ENCODE measurements around the gene RNPEPL1.

RNPEPL1 gene

DNA sequence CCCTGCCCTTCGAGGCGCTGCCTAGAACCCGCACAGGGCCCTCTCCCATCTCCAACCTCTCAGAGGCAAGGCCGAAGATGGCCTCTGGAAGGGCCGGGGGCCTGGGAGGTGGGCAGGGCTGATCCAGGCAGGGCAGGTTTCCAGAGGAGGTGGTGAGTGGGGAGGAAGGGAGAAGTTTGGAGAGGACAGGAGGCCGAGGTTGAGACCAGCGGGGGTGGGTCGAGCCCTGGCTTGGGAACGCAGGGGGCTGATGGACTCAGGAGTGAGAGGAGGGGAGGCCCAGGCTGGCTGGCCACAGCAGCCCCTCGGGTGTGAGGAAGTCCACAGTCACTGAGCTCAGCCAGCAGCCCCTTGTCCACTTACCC, 28.8 kb downstream of the RNPEPL1 start:
- TF ChIP-seq FOXP2 (optimal IDR thresholded peaks at IDR 0.05; ENCODE audit: control extremely low read depth, extremely low read length, insufficient read depth) (no peak), POLR2AphosphoS5 (IDR thresholded peaks at IDR 0.05; ENCODE audit: borderline replicate concordance, low read depth, low read length) (no peak), EZH2 (IDR thresholded peaks at IDR 0.05) (no peak)
- no peak overlapping the region for H3K9ac ChIP-seq (ENCODE audit: insufficient read length)
- H3K27ac ChIP-seq, result no peak overlapping the region
- no peak overlapping the region for H3K4me3 ChIP-seq
- no peaks in the 10 kb centered on the region for H3K9me3 ChIP-seq (ENCODE audit: low read depth, low read length)
- no peaks in the 10 kb centered on the region; the same call in 1 of the 2 replicates for H3K36me3 ChIP-seq (ENCODE audit: insufficient read depth, low read length)
- DNase-seq (ENCODE audit: low read depth, low spot score), result no peak

DNA sequence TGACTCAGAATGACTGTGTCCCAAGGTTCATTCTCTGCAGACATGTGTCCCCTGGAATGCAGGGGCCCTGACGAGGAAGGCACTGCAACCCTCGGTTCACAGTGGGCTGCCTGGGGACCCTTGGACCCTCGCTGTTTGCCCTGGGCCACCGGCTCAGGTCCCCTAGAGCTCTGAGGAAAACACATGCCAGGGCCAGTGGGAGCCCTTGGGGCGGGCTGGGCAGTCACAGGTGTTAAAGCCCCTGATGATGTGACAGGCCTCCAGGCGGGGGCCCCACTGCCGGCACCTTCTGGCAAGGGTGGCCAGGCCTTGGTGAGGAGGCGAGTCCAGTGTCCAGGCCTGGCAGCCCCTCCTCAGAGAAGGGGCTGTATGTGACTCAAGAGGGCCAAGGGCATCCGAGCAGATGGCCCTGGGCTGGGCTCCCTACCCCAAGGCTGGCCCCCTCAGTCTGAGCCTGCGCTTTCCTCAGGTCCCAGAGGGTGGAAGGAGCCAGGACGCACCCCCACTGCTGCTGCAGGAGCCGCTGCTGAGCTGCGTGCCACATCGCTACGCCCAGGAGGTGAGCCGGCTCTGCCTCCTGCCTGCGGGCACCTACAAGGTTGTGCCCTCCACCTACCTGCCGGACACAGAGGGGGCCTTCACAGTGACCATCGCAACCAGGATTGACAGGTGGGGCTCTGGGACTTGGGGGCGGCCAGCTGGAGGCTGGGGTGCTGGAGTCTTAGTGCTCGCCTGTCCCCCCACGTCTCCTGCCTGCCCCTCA, 29.3 kb downstream of the RNPEPL1 start:
- DNase-seq (ENCODE audit: low read depth, low spot score), result no peak
- Histone ChIP-seq H3K9me3 (ENCODE audit: low read depth, low read length) (no peaks in the 10 kb centered on the region), H3K4me3 (no peak overlapping the region), H3K36me3 (ENCODE audit: insufficient read depth, low read length) (no peaks in the 10 kb centered on the region; the same call in 1 of the 2 replicates), H3K27ac (no peak overlapping the region), H3K9ac (ENCODE audit: insufficient read length) (no peak overlapping the region)
- TF ChIP-seq FOXP2 (optimal IDR thresholded peaks at IDR 0.05; ENCODE audit: control extremely low read depth, extremely low read length, insufficient read depth) (no peak), EZH2 (IDR thresholded peaks at IDR 0.05) (no peak), POLR2AphosphoS5 (IDR thresholded peaks at IDR 0.05; ENCODE audit: borderline replicate concordance, low read depth, low read length) (no peak)

DNA sequence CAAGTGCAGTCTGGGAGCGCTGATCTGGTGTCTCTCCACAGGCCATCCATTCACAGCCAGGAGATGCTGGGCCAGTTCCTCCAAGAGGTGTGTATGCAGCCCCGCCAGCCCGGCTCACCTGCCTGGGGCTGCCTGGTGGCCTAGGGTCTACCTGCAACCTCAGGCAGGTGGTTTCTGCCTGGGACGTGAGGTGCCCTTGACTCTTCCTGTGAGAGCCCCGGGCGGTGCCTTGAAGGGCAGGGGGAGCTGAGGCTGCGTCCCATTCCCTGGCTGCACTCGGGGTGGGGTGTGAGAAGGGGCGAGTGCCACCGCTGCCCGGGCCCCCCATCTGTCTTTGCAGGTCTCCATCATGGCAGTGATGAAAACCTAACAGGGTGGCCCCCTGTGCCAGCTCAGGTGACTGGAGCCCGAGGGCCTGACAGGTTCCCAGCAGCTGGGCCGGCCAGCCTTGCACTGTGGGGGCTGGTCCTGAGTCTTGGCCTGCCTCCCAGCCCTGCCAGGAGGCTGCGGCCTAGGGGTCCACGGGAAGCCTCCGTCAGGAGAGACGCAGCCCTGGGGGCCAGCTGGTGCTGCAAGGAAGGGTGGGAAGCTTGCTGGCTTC, 30.1 kb downstream of the RNPEPL1 start:
- Histone ChIP-seq H3K4me3 (no peak overlapping the region), H3K27ac (no peak overlapping the region), H3K9me3 (ENCODE audit: low read depth, low read length) (no peaks in the 10 kb centered on the region), H3K9ac (ENCODE audit: insufficient read length) (no peak overlapping the region), H3K36me3 (ENCODE audit: insufficient read depth, low read length) (no peaks in the 10 kb centered on the region)
- no peak for DNase-seq (ENCODE audit: low read depth, low spot score)
- no peak for TF ChIP-seq FOXP2 (optimal IDR thresholded peaks at IDR 0.05; ENCODE audit: control extremely low read depth, extremely low read length, insufficient read depth)
- TF ChIP-seq EZH2 (IDR thresholded peaks at IDR 0.05), result no peak
- TF ChIP-seq POLR2AphosphoS5 (IDR thresholded peaks at IDR 0.05; ENCODE audit: borderline replicate concordance, low read depth, low read length), result no peak

DNA sequence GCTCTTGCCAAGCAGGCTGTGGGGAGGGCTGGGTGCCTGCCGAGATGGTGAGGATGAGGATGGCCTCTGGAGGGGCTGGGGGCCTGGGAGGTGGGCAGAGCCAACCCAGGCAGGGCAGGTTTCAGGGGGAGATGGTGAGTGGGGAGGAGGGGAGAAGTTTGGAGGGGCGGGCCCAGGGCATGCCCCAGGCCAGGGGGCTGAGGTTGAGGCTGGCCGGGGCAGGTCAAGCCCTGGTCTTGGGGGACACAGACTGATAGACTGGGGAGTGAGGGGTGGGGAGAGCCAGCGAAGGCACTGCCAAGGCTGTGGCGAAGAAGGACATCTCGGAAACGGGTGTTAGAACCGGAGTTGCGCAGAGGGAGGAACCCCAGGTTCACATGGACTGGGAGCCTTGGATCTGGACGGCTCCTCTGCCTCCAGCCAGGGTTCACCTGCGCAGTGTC, 30.9 kb downstream of the RNPEPL1 start:
- Histone ChIP-seq H3K9ac (ENCODE audit: insufficient read length) (no peak overlapping the region), H3K4me3 (no peak overlapping the region), H3K9me3 (ENCODE audit: low read depth, low read length) (no peaks in the 10 kb centered on the region), H3K27ac (no peak overlapping the region), H3K36me3 (ENCODE audit: insufficient read depth, low read length) (no peaks in the 10 kb centered on the region)
- TF ChIP-seq EZH2 (IDR thresholded peaks at IDR 0.05) (no peak), FOXP2 (optimal IDR thresholded peaks at IDR 0.05; ENCODE audit: control extremely low read depth, extremely low read length, insufficient read depth) (no peak), POLR2AphosphoS5 (IDR thresholded peaks at IDR 0.05; ENCODE audit: borderline replicate concordance, low read depth, low read length) (no peak)
- no peak for DNase-seq (ENCODE audit: low read depth, low spot score)

DNA sequence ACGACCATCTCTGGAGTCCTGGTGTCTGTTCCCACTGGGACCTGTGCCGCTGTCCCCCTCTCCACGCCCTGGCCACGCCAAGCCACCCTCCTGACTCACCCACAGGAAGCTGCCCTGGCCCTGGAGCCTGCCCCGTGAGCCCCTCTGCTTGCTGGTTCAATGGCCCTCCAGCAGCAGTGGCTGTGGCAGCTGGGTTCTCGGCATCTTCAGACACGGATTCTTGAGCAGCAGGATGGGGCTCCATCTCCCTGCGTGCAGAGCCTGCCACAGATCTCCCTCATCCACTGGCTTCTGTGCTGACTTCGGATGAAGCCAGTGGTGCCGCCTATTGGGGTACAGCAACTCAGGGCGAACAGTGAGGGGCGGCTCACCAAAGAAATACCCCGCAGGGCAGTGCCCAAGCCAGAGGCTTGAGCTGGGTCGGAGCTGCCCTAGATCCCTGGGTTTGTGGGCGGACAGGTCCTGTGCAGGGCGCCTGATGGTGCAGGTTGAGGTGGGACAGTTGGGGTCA, 32.2 kb downstream of the RNPEPL1 start:
- Histone ChIP-seq H3K36me3 (ENCODE audit: insufficient read depth, low read length) (no peaks in the 10 kb centered on the region), H3K9ac (ENCODE audit: insufficient read length) (no peak overlapping the region), H3K9me3 (ENCODE audit: low read depth, low read length) (no peaks in the 10 kb centered on the region), H3K27ac (no peak overlapping the region), H3K4me3 (no peak overlapping the region)
- no peak for DNase-seq (ENCODE audit: low read depth, low spot score)
- TF ChIP-seq FOXP2 (optimal IDR thresholded peaks at IDR 0.05; ENCODE audit: control extremely low read depth, extremely low read length, insufficient read depth) (no peak), EZH2 (IDR thresholded peaks at IDR 0.05) (no peak), POLR2AphosphoS5 (IDR thresholded peaks at IDR 0.05; ENCODE audit: borderline replicate concordance, low read depth, low read length) (no peak)

DNA sequence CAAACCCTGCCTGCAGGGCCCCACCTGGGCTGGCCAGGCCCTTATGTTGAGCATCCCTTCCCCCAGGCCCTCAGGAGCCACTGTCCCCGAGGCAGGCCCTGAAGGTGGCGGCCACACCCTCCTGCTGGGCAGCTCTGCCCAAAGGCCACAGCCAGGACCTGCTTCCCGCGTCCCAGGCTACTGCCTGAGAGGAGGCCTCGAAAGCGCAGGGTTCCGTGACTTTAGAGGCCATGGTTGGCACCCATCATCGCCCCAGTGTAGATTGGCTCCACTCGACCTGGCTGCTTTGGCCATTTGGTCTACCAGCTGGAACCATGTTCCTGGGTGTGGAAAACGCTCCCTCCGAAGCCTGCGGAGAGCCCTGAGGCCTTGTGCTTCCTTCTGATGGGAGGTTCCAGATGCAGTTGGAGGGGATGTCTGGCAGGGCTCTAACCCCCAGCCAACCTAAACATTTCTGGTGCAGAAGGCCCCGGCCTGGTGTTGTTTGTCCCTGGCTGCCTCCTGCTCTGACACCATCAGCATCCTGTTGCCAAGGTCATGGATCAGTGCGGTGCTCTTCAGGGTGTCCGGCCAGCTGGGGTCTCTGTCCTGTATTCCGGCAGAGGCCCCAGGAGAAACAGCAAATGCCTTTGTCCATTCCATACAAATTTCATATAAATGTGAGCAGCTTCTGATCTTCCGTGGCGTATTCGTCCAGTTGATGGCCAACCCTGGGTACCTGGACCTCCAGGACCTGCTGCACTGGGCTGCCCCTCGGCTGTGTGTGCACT, 33.0 kb downstream of the RNPEPL1 start:
- Histone ChIP-seq H3K4me3 (no peak overlapping the region), H3K36me3 (ENCODE audit: insufficient read depth, low read length) (no peaks in the 10 kb centered on the region), H3K9me3 (ENCODE audit: low read depth, low read length) (no peaks in the 10 kb centered on the region), H3K9ac (ENCODE audit: insufficient read length) (no peak overlapping the region), H3K27ac (no peak overlapping the region)
- no peak for DNase-seq (ENCODE audit: low read depth, low spot score)
- TF ChIP-seq POLR2AphosphoS5 (IDR thresholded peaks at IDR 0.05; ENCODE audit: borderline replicate concordance, low read depth, low read length) (no peak), FOXP2 (optimal IDR thresholded peaks at IDR 0.05; ENCODE audit: control extremely low read depth, extremely low read length, insufficient read depth) (no peak), EZH2 (IDR thresholded peaks at IDR 0.05) (no peak)

DNA sequence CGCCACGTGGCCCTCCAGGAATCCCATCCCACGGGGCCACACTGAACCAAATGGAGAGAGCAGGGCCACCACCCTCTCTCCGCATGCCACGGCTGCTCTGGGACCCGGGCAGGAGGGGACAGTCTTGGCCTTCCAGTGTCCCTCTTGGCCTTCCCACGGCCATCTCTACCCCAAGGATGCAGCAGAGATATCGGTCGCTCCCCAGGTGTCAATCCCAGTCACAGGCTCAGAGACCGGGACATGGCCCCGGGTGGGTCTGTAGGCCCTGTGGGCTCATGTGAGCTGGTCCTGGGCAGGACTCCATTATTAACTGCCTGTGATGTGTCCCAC, 33.5 kb downstream of the RNPEPL1 start:
- Histone ChIP-seq H3K36me3 (ENCODE audit: insufficient read depth, low read length) (no peaks in the 10 kb centered on the region), H3K4me3 (no peak overlapping the region), H3K9me3 (ENCODE audit: low read depth, low read length) (no peaks in the 10 kb centered on the region), H3K27ac (no peak overlapping the region), H3K9ac (ENCODE audit: insufficient read length) (no peak overlapping the region)
- DNase-seq (ENCODE audit: low read depth, low spot score), result no peak
- TF ChIP-seq EZH2 (IDR thresholded peaks at IDR 0.05), result no peak
- TF ChIP-seq POLR2AphosphoS5 (IDR thresholded peaks at IDR 0.05; ENCODE audit: borderline replicate concordance, low read depth, low read length), result no peak
- no peak for TF ChIP-seq FOXP2 (optimal IDR thresholded peaks at IDR 0.05; ENCODE audit: control extremely low read depth, extremely low read length, insufficient read depth)

All from SK-N-MC (cell line).